NCI-H748 (cell line): ENCODE measurements around the gene PRAME.
"Not testable (repeated sequence)": the region's sequence is repeated elsewhere in the genome, so short reads cannot be mapped to it uniquely, and the experiment has no call there.

Source experiments
- DNase-seq: peaks from one replicate; lab custom pipeline; 2025; ENCODE audit not compliant: unreplicated experiment; lab: John Stamatoyannopoulos, UW

The PRAME gene

DNA sequence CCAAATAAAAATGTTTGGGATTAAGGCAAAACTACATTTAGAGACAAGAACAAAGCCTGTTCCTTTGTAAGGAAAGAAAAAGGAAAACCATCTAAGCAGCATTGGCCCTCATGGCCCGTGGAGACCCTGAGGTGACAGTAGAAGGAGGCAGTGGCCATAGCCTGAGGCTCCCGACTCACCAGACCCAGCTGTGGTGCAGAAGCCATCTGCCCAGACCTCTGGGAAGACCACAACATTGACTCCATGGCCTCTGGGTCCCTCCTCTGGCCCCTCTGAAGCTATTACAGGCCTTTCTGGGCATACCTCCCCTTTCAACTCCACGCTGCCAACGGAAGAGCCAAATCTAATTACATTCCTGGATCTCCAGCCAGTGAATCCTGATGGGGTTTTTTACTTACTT is 6.4 kb downstream of the PRAME start:
- no peak for DNase-seq

- DNase-seq = no peak
Measured at GRCh38 chr22:22550789-22551434, 8.2 kb downstream of the PRAME start.

DNA sequence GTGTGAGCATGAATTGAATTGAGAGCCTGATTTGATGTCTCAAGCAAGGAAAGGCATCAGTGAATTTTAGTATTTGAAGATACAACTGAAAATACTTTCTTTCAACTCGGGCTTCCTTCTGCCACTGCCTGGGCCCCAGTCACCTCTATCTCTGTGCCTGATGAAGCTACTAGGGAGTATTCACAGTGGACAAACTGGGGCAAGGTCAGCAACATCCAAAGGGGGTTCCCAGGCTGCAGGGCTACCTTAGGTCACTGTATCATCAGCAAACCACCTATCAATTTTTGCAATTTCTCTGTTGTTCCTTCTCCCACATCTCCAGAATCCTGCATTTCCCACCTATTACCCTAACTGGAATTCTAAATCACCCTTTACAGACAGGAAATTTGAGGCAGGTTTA is 10.2 kb downstream of the PRAME start:
- DNase-seq = no peak

- no peak for DNase-seq
Measured at GRCh38 chr22:22548317-22548716, 10.7 kb downstream of the PRAME start.

- no peak for DNase-seq
Measured at GRCh38 chr22:22547692-22548300, 11.3 kb downstream of the PRAME start.

GRCh38 chr22:22547226-22547625 is 11.8 kb downstream of the PRAME start:
- no peak for DNase-seq

DNA sequence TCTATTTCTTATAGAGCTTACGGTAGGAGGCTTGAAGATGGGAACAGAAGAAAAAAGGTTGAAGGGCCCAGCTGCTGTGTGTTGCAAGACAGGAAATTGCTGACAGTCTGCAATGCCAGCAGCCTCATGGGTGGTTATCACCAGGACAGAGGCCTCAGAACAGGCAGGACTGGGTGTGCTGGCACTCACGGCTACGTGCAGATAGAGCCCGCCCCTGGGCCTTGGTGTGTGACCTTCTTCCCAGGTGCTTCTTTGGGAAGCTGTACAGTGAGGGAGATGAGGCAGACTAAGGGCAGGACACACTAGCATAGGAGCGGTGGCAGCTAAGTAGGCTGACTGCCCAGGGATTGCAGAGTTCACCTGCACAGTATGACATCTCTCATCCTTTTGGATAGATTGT is 12.6 kb downstream of the PRAME start:
- DNase-seq = no peak

DNA sequence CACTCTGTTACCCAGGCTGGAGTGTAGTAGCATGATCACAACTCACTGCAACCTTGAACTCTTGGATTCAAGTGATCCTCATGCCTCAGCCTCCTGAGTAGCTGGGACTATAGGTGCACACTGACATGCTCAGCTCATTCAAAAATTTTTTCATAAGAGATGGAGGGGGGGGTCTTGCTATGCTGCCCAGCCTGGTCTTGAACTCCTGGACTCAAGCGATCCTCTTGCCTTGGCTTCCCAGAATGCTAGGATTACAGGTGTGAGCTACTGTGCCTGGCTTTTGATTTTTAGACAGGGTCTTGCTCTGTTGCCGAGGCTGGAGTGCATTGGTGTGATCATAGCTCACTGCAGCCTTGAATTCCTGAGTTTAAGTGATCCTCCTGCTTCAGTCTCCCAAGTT is 14.0 kb downstream of the PRAME start:
- no peak for DNase-seq

GRCh38 chr22:22538226-22538989 is 20.7 kb downstream of the PRAME start:
- DNase-seq = no peak

DNA sequence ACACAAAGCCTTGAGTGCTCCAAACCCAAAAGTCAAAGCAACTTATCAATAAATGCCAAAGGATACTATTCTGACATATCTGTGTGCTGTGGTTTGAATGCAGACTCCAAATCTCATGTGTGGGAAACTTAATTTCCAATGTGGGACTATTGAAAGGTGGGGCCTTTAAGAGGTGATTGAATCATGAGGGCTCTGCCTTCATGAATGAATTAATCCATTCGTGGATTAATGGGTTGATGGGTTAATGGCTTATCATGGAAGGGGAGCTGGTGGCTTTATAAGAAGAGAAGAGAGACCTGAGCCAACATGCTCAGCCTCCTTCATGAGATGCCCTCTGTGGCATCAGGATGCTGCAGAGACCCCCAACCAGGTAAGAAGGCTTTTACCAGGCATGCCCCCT is 22.1 kb downstream of the PRAME start:
- no peak for DNase-seq

- DNase-seq = no peak
Measured at GRCh38 chr22:22536515-22536914, 22.6 kb downstream of the PRAME start.

DNA sequence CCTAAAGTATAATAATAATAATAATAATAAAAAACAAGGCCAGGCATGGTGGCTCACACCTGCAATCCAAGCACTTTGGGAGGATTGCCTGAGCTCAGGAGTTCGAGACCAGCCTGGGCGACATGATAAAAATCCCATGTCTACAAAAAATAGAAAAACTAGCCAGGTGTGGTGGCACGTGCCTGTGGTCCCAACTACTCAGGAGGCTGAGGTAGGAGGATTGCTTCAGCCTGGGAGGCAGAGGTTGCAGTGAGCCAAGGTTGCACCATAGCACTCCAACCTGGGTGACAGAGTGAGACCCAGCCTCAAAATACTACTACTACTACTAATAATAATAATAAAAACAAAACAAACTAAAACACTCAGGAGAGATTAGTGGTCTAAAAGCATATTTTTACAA is 23.4 kb downstream of the PRAME start:
- no peak for DNase-seq

DNA sequence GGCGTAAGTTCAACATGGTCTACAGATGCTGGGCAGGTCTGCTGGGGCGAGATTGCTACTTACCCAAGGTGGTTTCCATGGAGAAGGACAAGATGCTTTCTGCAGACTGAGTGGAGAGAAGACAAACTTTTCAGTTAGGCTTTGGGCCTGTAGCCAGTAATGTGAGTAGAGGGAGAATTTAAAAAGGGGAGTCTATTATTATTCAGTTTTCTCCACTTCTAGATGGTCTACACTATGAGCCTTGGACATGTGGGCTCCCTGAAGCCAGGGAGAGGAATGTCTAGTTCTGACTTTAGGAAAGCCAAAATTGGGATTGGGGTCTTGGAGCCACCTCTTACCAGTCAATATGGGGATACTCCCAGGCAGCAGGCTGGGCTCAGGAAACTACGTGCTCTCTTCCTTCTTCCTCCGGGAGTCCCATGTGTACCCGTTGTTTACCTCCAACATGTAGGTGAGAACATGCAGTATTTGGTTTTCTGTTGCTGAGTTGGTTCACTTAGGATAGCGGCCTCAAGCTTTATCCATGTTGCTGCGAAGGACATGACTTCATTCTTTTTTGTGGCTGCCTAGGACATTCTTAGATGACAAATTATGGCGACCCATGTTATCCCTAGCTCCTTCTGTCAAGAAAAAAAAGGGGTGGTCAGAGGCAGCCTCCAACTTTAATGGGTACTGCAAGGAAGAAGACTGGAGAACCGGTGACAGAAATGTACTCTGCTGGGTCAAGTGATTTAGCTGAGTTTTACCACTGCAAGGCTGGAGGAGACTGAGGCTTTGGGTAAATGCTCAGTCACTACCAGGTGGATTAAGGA is 24.3 kb downstream of the PRAME start:
- no peak for DNase-seq

- no peak for DNase-seq
Measured at GRCh38 chr22:22533863-22534262, 25.2 kb downstream of the PRAME start.

- DNase-seq = no peak
Measured at GRCh38 chr22:22533417-22533816, 25.6 kb downstream of the PRAME start.

GRCh38 chr22:22532547-22533071 is 26.5 kb downstream of the PRAME start:
- DNase-seq = not testable (repeated sequence)

DNA sequence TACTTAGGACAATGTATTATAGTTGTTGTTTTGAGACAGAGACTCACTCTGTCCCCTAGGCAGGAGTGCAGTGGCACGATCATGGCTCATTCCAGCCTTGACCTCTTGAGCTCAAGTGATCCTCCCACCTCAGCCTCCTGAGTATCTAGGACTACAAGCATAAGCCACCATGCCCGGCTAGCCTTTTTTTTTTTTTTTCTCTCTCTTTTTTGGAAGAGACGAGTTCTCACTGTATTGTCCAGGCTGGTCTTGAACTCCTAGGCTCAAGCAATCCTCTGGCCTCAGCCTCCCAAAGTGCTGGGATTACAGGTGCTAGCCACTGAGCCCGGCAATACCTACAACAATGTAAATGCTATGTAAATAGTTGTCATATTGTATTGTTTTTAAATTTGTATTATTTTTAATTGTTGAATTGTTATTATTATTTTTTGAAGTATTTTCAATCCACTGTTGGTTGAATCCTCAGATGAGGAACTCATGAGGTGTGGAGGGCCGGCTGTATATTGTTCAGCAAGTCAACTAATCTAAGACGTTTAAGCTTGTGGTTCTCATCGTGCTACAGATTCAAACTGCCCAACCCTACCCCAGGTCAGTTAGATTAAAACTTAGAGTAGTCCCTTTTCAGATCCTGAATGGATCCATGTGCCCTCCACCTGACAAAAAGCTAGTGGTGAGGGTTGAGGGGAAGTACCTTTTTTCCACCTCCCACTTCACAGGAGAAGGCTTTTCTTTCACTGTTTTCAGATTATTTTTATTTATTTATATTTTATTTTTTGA is 27.1 kb downstream of the PRAME start:
- no peak for DNase-seq

DNA sequence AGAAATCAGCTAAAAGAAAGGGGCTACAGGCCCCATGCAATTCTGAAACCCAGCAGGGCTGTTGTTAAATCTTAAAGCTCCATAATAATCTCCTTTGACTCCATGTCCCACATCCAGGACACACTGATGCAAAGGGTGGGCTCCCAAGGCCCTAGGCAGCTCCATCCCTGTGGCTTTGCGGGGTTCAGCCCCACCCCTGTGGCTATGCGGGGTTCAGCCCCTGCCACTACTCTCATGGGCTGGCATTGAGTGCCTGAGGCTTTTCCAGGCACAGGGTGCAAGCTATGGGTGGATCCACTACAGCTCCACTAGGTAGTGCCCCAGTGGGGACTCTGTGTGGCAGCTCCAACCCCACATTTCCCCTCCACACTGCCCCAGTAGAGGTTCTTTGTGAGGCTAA is 30.3 kb downstream of the PRAME start:
- no peak for DNase-seq

- no peak for DNase-seq
Measured at GRCh38 chr22:22527312-22527711, 31.8 kb downstream of the PRAME start.

DNA sequence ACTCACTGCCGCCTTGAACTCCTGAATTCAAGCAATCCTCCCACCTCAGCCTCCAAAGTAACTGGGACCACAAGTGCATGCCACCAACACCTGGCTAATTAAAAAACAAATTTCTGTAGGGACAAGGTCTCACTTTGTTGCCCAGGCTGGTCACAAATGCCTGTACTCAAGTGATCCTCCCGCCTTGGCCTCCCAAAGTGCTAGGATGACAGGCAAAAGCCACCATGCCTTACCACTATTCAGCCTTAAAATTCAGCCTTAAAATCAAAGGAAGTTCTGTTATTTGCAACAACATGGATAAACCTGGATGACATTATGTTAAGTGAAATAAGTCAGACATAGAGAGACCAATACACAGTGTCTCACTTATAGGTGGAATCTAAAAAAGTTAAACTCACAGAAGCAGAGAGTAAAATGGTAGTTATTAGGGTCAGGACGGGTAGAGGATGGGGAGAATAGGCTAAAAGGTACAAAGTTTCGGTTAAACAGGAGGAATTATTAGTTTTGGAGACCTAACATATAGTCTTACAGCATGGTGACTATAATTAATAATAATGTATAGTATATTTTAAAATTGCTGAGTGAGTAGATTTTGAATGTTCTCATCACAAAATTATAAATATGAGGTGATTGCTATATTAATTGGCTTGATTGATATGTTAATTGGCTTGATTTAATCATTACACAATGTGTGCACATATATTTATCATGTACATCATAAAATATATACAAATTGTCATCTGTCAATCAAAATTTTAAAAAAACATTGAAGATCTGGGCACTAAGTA is 32.7 kb downstream of the PRAME start:
- no peak for DNase-seq
